Measurements from ENCODE around the gene WRAP53.

The WRAP53 gene

DNA sequence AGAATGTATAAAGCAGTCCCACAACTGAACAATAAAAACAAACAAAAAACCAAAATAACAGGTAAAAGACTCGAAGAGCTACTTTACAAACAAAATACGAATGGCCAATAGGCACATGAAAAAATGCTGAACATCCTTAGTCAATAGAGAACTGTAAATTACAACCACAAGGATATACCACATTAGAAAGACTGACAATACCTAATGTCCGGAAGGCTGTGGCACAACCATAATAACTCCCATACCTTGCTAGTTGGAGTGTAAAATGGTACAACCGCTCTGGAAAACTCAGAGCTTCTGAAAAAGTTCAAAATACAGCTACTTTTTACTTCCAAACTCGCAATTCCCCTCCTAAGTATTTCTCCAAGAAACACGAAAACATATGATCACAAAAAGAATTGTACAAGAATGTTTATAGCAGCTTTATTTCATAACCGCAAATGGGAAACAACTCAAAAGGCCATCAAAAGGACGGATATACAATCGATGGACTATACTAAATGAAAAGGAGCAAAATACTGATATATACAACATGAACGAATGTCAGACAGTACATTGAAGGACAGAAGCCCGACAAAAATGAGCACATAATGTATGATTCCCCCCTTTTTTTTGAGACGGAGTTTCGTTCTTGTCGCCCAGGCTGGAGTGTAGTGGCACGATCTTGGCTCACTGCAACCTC lies 3.3 kb upstream of the WRAP53 start:
- no peak for DNase-seq

DNA sequence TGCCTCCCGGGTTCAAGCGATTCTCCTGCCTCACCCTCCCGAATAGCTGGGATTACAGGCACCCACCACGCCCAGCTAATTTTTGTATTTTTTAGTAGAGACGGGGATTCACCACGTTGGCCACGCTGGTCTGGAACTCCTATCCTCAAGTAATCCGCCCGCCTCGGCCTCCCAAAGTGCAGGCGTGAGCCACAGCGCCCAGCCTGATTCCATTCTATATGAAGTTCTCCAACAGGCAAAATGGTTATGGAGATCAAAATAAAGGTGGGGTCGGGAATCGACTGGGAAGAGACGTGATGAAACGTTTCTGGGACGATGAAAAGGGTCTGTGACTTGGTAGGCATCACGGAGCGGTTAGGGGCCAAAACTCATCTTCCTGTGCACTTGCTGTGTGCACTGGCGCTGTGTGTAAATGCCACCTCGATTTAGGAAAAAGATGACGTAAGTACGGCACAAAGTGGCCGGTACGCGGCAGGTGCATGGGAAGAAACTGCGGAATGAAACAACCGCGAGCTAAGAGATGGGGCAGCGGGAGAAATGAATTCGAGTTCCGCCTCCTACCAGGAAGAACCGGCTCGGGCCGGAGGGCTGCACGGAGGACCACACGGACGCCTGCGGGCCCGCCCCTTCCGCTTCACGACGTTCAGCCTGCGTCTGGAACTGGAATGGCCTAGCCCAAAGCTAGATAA lies 2.6 kb upstream of the WRAP53 start:
- peak; percentile 59 for DNase-seq

DNA sequence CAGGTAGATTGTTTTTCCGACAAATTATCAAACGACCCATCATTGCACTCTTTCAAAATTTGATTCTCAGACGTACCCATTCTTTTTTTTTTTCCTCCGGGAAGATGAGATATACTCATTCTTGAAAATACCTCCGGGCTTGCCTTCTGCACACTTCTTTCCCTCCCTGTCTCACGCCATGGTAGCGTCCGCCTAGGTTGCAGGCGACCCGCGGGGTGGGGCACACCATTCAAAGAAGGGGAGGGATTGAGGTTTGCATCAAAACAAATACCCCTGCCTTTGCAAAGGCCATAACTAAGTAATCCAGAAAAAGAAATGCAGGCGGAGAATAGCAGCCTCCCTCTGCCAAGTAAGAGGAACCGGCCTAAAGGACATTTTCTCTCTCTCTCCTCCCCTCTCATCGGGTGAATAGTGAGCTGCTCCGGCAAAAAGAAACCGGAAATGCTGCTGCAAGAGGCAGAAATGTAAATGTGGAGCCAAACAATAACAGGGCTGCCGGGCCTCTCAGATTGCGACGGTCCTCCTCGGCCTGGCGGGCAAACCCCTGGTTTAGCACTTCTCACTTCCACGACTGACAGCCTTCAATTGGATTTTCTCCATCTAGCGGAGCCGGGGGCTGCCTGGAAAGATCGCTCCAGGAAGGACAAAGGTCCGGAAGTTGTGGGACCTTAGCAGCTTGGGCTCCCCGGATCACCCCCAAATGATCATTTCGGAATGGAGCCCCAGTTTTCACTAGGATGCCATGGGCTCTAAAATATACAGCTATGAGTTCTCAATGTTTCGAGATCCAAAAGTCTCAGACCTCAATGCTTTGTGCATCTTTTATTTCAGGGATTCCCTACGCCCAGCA lies 1.8 kb upstream of the WRAP53 start:
- no peak for DNase-seq

DNA sequence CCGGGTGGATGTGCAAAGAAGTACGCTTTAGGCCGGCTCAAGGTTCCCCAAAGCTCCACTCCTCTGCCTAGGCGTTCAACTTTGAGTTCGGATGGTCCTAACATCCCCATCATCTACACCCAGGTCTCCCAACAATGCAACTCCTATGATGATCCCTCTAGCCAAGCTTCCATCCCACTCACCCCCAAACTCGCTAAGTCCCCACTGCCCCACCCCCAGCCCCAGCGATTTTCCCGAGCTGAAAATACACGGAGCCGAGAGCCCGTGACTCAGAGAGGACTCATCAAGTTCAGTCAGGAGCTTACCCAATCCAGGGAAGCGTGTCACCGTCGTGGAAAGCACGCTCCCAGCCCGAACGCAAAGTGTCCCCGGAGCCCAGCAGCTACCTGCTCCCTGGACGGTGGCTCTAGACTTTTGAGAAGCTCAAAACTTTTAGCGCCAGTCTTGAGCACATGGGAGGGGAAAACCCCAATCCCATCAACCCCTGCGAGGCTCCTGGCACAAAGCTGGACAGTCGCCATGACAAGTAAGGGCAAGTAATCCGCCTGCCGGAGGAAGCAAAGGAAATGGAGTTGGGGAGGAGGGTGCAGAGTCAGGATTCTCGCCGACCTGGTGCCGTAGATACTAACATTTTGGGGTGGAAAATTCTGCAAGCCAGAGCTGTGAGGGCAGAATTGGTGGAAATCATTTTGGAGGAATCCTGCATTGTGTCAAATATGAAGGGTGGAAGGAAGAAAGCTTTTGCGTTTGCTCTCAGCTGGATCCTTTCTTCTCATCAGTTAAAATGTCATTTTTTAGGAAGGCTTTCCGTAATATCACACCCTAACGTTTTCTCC lies 987 bp upstream of the WRAP53 start, which contains the start of gene TP53:
TSS of gene TP53 (minus strand) at position 419 of the 836 bp plus-strand sequence. CDS start 10,896 bp downstream, outside the sequence.
- DNase-seq = peak; percentile 20

DNA sequence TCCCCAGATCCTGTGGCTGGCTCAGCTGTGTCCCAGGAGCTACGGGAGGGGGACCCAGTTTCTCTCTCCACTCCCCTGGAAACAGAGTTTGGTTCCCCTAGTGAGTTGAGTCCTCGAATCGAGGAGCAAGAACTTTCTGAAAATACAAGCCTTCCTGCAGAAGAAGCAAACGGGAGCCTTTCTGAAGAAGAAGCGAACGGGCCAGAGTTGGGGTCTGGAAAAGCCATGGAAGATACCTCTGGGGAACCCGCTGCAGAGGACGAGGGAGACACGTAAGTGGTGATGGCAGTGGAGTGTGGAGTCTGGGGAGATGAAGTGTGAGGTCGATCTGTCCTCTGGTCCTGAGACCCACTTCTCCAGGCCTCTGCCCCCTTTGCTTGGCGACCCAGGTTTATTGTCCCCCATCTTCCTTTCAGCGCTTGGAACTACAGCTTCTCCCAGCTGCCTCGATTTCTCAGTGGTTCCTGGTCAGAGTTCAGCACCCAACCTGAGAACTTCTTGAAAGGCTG lies 585 bp downstream of the WRAP53 start:
- no peak for DNase-seq

DNA sequence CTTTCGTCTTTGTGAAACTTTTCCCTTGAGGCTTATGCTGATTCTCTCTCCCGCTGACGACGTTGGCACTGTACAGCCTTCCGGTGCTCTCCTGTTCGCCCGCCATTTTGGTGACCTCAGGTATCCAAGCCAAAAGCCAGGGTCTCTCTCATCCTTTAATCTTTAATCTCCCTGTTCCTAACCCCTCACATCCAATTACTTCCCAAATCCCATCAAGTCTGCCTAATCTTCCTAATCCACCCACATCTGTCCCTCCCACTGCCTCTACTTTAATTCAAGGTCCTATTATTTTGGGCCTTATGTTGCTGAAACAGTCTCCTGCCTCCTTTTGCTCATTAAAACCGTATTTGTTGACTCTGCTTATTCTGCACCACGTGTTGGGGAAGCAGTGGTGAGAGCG lies 7.3 kb downstream of the WRAP53 start:
- no peak for DNase-seq

DNA sequence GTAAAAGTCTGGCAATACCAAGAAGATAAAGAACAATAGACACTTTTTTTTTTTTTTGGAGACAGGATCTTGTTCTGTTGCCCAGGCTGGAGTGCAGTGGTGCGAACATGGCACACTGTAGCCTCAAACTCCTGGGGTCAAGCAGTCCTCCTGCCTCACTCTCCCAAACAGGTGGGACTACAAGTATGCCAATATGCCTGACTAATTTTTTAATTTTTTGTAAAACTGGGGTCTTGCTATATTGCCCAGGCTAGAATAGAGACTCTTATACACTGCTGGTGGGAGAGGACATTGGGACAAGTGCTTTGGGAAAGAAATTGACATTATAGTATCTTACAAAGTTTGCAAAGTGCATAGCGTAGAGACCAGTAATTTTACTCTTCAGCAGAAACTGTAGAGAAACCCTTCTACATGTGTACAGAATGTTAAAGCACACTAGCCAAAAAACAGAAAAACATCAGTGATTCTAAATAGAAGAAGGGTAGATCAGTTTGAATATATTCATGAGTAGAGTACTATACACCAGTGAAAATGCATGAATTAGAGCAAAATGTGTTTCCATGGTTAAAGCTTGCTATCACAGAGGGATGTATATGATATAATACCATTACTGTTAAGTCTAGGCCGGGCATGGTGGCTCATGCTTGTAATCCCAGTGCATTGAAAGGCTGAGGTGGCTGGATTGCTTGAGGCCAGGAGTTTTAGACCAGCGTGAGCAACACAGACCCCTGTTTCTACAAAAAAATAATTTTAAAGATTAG lies 9.7 kb downstream of the WRAP53 start:
- no peak for DNase-seq

DNA sequence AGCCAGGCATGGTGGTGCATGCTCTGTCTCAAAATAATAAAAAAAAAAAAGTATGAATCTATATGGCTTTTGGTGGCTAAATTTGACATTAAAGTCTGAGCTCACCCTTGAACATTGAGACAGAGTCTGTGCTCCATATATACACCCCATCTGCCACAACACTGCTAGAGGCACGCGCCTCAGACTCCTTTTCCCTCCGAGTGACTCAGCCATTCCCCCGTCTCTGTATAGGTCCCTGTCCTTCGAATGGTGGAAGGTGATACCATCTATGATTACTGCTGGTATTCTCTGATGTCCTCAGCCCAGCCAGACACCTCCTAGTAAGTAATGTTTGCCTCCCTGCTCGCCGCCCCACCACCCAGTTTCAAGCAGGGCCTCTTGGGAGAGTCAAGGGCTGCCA lies 12.2 kb downstream of the WRAP53 start:
- no peak for DNase-seq

DNA sequence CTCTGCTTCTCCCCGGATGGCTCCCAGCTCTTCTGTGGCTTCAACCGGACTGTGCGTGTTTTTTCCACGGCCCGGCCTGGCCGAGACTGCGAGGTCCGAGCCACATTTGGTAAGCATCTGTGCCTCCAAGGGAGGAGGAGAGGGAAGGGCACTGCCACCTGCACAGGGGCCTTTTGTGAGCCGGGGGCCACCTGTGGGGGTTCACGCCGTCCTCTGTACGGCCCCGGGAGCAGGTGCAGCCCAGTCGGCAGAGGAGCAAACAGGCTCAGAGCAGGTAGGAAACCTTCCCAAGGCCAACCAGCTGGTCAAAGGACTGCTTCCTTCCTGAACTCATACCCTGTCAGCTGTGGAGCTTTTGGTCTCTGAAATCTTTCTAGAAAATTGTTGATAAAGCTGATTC lies 13.4 kb downstream of the WRAP53 start:
- no peak for DNase-seq

DNA sequence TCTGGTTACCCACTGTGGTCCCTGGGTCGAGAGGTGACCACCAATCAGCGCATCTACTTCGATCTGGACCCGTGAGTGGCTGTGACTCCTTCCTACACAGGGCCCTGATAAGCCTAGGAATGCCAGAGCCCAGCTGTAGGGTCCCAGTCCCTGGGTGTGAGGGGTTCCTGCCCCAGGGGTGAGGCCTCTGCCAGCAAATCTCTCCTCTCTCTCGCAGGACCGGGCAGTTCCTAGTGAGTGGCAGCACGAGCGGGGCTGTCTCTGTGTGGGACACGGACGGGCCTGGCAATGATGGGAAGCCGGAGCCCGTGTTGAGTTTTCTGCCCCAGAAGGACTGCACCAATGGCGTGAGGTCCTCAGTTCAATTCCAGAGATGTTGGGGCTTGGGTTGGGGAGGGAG lies 14.5 kb downstream of the WRAP53 start:
- no peak for DNase-seq

DNA sequence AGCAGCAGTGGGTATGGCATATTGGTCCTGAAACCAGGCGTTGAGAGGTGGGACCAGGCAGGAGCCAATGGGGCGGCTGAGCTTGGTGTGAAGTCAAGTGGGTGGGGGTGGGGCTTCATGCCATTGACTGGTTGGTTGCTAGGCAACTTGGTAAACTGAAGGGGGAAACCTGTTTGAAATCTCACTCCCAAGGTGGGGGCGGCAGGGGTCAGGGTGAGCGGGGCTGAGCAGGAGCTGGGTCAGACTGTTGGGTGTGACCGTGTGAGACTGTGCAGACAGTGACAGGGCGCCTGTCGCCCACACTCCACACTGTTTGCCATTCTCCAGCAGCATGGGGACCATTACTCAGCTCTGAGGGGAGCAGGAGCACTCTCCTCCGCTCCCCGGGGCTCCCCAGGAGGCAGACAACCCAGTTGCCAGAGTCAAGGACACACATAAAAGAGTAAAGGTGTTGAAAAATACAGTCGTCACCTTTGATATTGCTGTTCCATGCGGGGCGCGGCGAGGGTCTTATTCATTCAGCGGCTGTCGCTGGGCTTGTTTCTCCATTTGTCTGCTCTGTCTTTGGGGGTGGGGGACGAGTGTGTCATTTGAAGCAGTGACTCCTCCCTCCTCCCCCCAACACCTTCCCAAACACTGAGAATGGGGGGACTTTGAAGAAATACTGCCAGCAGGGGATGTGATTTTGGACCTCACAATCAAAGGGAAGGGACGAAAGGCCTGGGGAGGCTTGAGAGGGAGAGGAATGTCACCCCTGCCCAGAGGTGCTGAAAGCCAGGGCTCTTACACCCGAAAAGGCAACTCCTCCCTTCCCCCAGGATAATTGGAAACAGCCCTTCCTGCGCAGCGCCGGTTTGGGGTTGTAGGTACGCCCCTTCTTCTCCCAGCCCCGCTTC lies 15.6 kb downstream of the WRAP53 start:
- DNase-seq = no peak

DNA sequence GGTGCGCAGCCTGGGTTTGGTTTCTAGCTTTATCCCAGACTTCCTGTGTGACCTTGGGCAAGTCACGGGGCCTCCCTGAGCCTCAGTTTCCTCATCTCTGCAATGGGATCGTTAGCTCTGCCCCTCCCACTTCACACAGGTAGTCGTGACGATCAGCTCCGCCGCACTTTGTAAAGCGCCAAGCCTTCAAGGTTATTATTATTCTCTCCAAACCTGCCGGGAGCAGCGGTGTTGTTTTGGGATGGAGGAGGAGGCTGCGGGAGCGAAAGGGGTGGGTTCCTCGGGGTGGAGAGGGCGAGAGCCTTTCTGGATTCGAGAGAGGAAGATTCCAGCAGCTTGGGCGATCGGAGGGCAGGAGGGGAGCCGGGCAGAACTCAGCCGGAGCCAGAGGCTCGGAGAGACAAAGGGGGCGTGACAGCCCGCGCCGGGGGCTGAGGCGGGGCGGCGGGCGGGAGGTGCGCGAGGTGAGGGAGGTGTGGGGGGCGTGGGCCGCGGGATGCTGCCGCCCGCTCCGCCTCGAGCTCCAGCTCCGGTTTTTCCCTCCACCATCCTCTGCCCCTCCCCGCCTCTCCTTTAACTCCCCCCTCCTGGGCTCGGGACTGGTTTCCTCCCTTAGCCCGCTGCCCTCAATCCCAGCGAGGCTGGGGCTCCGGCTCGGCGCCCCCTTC lies 16.5 kb downstream of the WRAP53 start, which contains the start of gene EFNB3:
TSS of gene EFNB3 (plus strand) at position 602 of the 668 bp plus-strand sequence. CDS start 397 bp downstream, outside the sequence.
- DNase-seq = no peak

DNA sequence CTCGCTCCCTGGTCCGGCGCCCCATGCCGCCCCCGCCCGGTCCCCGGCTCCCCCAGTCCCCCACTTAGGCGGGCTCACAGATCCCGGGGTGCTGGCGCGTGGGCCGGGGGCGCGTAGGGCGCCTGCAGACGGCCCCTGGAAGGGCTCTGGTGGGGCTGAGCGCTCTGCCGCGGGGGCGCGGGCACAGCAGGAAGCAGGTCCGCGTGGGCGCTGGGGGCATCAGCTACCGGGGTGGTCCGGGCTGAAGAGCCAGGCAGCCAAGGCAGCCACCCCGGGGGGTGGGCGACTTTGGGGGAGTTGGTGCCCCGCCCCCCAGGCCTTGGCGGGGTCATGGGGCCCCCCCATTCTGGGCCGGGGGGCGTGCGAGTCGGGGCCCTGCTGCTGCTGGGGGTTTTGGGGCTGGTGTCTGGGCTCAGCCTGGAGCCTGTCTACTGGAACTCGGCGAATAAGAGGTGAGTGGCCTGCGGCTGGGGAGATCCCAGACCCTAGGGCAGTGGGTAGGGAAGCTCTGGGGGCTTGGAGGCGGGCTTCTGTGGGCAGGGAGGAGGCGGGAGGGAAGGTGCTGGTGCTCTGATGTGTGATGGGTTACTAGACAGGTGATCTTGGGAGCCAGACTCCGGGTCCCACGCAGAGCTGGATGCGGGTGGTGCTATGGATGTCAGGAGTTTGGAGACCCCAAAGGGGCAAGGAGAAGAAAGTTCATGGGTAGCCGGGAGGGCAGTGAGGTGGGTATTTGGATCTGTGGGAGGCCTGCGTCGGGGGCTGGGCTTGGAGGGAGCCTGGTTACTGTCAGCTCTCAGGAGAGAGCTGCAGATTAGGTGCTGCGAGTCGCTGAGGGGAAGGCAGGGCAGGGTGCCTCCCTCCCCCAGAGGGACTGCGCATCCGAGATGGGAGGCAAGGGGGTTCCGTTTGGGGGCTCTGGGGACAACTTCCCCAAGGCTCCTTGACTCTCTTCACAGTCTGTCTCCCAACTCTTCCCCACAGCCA lies 17.3 kb downstream of the WRAP53 start:
- DNase-seq = no peak

DNA sequence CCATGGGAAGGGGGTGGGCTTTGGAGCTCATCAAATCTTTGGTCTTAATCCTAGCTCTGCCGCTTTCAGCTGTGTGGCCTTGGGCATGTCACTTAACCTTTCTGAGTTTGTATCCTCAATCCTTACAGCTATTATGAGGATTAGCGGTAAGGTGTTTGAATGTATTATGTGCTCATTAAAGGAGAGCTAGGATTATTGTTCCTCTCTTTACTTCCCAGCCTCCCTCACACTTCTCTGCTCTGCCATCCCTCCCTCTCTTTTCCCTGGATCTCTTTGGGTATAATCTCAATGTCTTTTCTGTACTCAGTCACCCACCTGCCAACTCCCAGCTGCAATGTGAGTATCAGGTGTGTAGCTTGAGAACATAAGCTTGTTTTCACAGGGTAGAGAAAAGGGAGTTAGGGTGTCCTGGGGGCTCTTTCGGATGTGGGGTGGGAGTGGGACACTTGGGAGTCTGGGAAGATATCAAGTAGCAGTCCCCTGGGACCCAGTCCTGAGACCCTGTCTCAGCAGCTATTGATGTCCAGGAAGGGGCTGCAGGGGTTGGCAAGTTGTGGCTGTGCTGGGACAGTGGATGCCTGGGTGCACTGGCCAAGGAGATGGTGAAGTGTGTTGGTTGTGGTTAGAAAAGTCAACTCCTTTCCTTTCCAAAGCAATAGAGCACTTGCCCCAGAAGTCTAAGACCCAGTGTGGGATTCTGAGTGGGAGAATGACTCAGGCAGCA lies 18.5 kb downstream of the WRAP53 start:
- DNase-seq = no peak

DNA sequence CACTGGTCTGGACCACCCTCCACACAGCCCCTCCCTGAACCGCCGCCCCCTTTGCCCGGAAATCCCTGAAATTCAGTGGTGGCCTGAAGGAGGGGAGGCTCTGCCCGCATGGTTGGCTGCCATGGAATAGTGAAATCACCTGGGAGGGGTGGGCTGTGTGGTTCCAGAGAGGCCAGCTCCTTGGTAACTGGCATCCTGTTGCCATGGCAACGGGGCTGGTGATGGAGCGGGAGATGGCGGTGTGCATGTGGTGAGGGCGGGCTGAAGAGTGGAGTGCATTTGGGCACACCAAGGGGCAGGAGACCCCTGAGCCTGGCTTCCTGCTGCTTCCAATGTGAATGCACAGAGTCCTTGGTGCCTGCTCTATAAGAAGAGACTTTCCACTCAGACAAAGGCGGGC lies 19.2 kb downstream of the WRAP53 start:
- DNase-seq = no peak

DNA sequence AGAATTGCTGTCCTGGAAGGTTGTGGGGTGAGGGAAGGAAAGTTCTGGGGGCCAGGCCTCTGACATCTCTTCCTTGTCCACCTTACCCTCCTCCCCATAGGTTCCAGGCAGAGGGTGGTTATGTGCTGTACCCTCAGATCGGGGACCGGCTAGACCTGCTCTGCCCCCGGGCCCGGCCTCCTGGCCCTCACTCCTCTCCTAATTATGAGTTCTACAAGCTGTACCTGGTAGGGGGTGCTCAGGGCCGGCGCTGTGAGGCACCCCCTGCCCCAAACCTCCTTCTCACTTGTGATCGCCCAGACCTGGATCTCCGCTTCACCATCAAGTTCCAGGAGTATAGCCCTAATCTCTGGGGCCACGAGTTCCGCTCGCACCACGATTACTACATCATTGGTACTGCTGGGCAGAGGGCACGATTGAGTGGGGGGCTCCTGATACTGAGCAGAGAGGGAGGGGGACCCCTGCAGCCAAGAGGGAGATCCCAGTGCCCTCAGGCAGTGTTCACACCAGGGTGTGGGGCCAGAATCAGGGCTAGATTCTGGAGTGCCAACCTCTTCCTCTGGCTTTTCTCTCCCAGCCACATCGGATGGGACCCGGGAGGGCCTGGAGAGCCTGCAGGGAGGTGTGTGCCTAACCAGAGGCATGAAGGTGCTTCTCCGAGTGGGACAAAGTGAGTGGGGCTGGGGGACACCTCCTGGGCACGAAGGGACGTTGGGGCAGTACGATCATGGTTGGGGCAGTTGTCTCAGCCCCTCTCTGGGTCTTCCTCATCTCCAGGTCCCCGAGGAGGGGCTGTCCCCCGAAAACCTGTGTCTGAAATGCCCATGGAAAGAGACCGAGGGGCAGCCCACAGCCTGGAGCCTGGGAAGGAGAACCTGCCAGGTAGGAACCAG lies 19.8 kb downstream of the WRAP53 start:
- DNase-seq = no peak

DNA sequence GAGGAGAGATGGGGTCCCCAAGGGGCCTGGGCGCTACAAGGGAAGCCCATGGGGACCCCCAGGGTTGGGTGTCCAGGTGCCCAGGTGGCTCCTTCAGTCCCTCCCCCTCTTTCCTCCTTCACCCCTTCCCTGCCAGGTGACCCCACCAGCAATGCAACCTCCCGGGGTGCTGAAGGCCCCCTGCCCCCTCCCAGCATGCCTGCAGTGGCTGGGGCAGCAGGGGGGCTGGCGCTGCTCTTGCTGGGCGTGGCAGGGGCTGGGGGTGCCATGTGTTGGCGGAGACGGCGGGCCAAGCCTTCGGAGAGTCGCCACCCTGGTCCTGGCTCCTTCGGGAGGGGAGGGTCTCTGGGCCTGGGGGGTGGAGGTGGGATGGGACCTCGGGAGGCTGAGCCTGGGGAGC lies 20.8 kb downstream of the WRAP53 start:
- no peak for DNase-seq
